Esophagus muscularis mucosa (tissue), 4 donors: ENCODE measurements around the gene CAMKK2.

Experiments
- EP300 ChIP-seq: sonication (generic); formaldehyde crosslinking; IDR thresholded peaks from one replicate; pipeline ENCODE4 v1.6.1; 2017; ENCODE audit warnings: antibody characterized with exemption
- POLR2A ChIP-seq: fragments of 450-650 bp; IDR thresholded peaks from one replicate; pipeline ENCODE4 v1.6.1; 2017; ENCODE audit warnings: antibody characterized with exemption, moderate library complexity, mild to moderate bottlenecking, low read depth
- POLR2AphosphoS5 ChIP-seq, 2 donors: sonication (generic); formaldehyde crosslinking; IDR thresholded peaks; one replicate each; pipeline ENCODE4 v1.6.1; 2017; ENCODE audit warnings: antibody characterized with exemption in 2 of 2
- TF ChIP-seq, protein P1 (sequence below), 3 experiments: fragments of 200-600 bp in 2 of 3; fragments of 450-650 bp in 1 of 3; sonication (generic) in 2 of 3; IDR thresholded peaks; one replicate each; pipeline ENCODE4 v1.5.1; 2017 to 2019; ENCODE audit warnings: antibody characterized with exemption in 3 of 3, mild to moderate bottlenecking in 2 of 3, moderate library complexity in 1 of 3

DNA sequence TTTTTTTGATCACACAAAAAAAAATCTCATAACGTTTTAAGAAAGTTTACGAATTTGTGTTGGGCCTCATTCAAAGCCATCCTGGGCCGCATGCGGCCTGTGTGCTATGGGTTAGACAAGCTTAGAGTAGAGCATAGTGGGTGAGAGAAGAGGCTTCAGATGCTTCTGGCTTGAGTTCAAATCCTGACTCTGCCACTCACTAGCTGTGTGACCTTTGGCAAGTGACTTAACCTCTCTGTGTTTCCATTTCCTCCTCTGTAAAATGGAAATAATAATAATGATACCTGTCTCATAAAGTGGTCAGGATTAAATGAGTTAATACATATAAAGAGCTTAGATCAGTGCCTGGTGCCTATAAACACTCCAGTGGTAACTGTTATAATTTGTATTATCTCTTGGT, 80.4 kb downstream of the CAMKK2 start:
- TF ChIP-seq, protein P1, sequence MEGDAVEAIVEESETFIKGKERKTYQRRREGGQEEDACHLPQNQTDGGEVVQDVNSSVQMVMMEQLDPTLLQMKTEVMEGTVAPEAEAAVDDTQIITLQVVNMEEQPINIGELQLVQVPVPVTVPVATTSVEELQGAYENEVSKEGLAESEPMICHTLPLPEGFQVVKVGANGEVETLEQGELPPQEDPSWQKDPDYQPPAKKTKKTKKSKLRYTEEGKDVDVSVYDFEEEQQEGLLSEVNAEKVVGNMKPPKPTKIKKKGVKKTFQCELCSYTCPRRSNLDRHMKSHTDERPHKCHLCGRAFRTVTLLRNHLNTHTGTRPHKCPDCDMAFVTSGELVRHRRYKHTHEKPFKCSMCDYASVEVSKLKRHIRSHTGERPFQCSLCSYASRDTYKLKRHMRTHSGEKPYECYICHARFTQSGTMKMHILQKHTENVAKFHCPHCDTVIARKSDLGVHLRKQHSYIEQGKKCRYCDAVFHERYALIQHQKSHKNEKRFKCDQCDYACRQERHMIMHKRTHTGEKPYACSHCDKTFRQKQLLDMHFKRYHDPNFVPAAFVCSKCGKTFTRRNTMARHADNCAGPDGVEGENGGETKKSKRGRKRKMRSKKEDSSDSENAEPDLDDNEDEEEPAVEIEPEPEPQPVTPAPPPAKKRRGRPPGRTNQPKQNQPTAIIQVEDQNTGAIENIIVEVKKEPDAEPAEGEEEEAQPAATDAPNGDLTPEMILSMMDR (IDR thresholded peaks at IDR 0.05): no peak
- TF ChIP-seq POLR2AphosphoS5 (IDR thresholded peaks at IDR 0.05) (no peak), POLR2A (no peak), EP300 (no peak)
